Endothelial cell of umbilical vein (primary cell): ENCODE measurements around the gene PHC2. TPM values are rescaled to one million over a fixed set of nuclear protein-coding genes. Genes with fewer than 3 reads are reported as not detected.

Experiments
- BruUV-seq: library from RNA; stranded (reverse); fragments of 400-500 nt; replicated peaks from 2 replicates; lab custom pipeline; 2021; lab: Mats Ljungman, UMichigan
- CTCF ChIA-PET: fragments of 300-600, 350-600 bp; sonication (Branson Sonifier 250); formaldehyde crosslinking; loops from one replicate; lab custom pipeline; 2021; ENCODE audit warnings: antibody characterized with exemption, inconsistent platforms; lab: Charles Lee
- POLR2A ChIA-PET: fragments of 300-600, 350-600 bp; sonication (Branson Sonifier 250); formaldehyde crosslinking; loops from one replicate; lab custom pipeline; 2021; ENCODE audit warnings: antibody characterized with exemption, inconsistent platforms; lab: Charles Lee
- DNase-seq: peaks from one replicate; pipeline ENCODE4 v3.0.0-alpha.2; 2011; ENCODE audit warnings: low read depth, low spot score
- FAIRE-seq: peaks from 2 replicates; lab custom pipeline; 2011; peaks lifted over from hg19 to GRCh38; lab: Jason Lieb, UNC
- H2AFZ ChIP-seq: 2 replicates; pipeline ENCODE4 v1.6.0; 2012; ENCODE audit warnings: low read depth, low read length, control low read depth, inconsistent platforms
- H3K27ac ChIP-seq: 2 replicates; pipeline ENCODE4 v1.5.1; 2011; ENCODE audit warnings: low read depth, mild to moderate bottlenecking, control low read depth, low read length, moderate library complexity; ENCODE audit not compliant: insufficient read depth
- H3K27me3 ChIP-seq, 2 experiments: 2 replicates each; pipeline versions ENCODE4 v1.6.0 to v1.6.1; 2011; ENCODE audit warnings: low read length in 2 of 2, mixed read lengths in 1 of 2; ENCODE audit not compliant: control insufficient read depth in 2 of 2, insufficient read depth in 2 of 2
- H3K36me3 ChIP-seq, 2 experiments: 2 replicates in 1 of 2; 3 replicates in 1 of 2; pipeline ENCODE4 v1.5.1; 2011; ENCODE audit warnings: low read length in 2 of 2, mild to moderate bottlenecking in 1 of 2, moderate library complexity in 1 of 2; ENCODE audit not compliant: control insufficient read depth in 2 of 2, insufficient read depth in 2 of 2; ENCODE audit errors: extremely low read depth in 1 of 2
- H3K4me1 ChIP-seq: 3 replicates; pipeline ENCODE4 v1.5.1; 2011; ENCODE audit warnings: mild to moderate bottlenecking, low read length; ENCODE audit not compliant: control insufficient read depth, insufficient read depth; ENCODE audit errors: extremely low read depth
- H3K4me2 ChIP-seq: 2 replicates; pipeline ENCODE4 v1.6.1; 2011; ENCODE audit warnings: low read length, control low read depth, mixed read lengths; ENCODE audit not compliant: insufficient read depth
- H3K4me3 ChIP-seq, 3 experiments: fragments of 200-600 bp in 1 of 3; sonication (generic), shearing (Covaris generic) in 1 of 3; replicated peaks in 1 of 3; 2 replicates each; pipeline ENCODE4 v1.5.1; 2011 to 2016; ENCODE audit warnings: control low read depth in 3 of 3, low read length in 3 of 3, mild to moderate bottlenecking in 2 of 3, inconsistent platforms in 1 of 3, low read depth in 1 of 3, moderate library complexity in 1 of 3; ENCODE audit not compliant: insufficient read depth in 1 of 3
- H3K79me2 ChIP-seq: 2 replicates; pipeline ENCODE4 v1.6.0; 2012; ENCODE audit warnings: low read length, inconsistent platforms; ENCODE audit not compliant: control insufficient read depth, insufficient read depth
- H3K9ac ChIP-seq: replicated peaks from 2 replicates; pipeline ENCODE3; 2011; ENCODE audit warnings: low read length, control low read depth; ENCODE audit not compliant: insufficient read depth; ENCODE audit errors: extremely low read depth
- H3K9me1 ChIP-seq: replicated peaks from 3 replicates; pipeline ENCODE4 v1.6.0; 2011; ENCODE audit warnings: mild to moderate bottlenecking, low read length; ENCODE audit not compliant: control insufficient read depth, insufficient read depth; ENCODE audit errors: extremely low read depth
- H3K9me3 ChIP-seq: replicated peaks from 2 replicates; pipeline ENCODE4 v1.5.1; 2012; ENCODE audit warnings: low read length, inconsistent platforms; ENCODE audit not compliant: control insufficient read depth, insufficient read depth
- H4K20me1 ChIP-seq: replicated peaks from 2 replicates; pipeline ENCODE3; 2011; ENCODE audit warnings: mild to moderate bottlenecking, low read length; ENCODE audit not compliant: control insufficient read depth, insufficient read depth; ENCODE audit errors: extremely low read depth
- EZH2 ChIP-seq: IDR thresholded peaks from 2 replicates; pipeline ENCODE4 v1.6.1; 2012; ENCODE audit warnings: borderline replicate concordance, low read depth, mild to moderate bottlenecking, moderate library complexity, low read length, inconsistent platforms; ENCODE audit not compliant: severe bottlenecking
- FOS ChIP-seq: IDR thresholded peaks from 2 replicates; pipeline ENCODE4 v1.6.1; 2011; ENCODE audit warnings: mild to moderate bottlenecking, low read length, moderate library complexity, borderline replicate concordance; ENCODE audit not compliant: insufficient read depth
- GATA2 ChIP-seq: IDR thresholded peaks from 2 replicates; pipeline ENCODE4 v1.7.0; 2011; ENCODE audit warnings: low read depth, mild to moderate bottlenecking, moderate library complexity, mixed read lengths, low read length; ENCODE audit not compliant: insufficient read length, insufficient read depth
- JUN ChIP-seq: IDR thresholded peaks from 2 replicates; pipeline ENCODE4 v1.6.1; 2011; ENCODE audit warnings: borderline replicate concordance, low read depth; ENCODE audit not compliant: insufficient read length, insufficient read depth
- MAX ChIP-seq: IDR thresholded peaks from 2 replicates; pipeline ENCODE4 v1.6.1; 2011; ENCODE audit not compliant: insufficient read depth, insufficient read length
- MYC ChIP-seq: IDR thresholded peaks from one replicate; pipeline ENCODE4 v1.6.1; 2011; ENCODE audit warnings: mild to moderate bottlenecking, low read depth, low read length
- POLR2A ChIP-seq: IDR thresholded peaks from 2 replicates; pipeline ENCODE4 v1.6.1; 2012; ENCODE audit warnings: low read depth, mild to moderate bottlenecking, control low read depth, low read length
- POLR2AphosphoS5 ChIP-seq: IDR thresholded peaks from 2 replicates; pipeline ENCODE4 v1.6.1; 2012; ENCODE audit warnings: low read depth, mild to moderate bottlenecking, control low read depth, low read length, moderate library complexity; ENCODE audit not compliant: insufficient read depth
- dilution Hi-C: fragments of 300-500 bp; cut with MboI; formaldehyde crosslinking; loops from one replicate; pipeline ENCODE4 v1.15.0; 2019; ENCODE audit warnings: low sequenced_read_pairs; ENCODE audit not compliant: extremely low pct_ligation_motif_present
- intact Hi-C: fragments of 100-400 bp; cut with micrococcal nuclease; formaldehyde crosslinking; loops from one replicate; pipeline ENCODE4 v1.10.0; 2022
- polyA plus RNA-seq, 4 experiments: library from polyadenylated mRNA; depleted of rRNA in 3 of 4; stranded (reverse) in 3 of 4; unstranded in 1 of 4; fragments of >200 nt; gene quantifications; 2 replicates each; pipeline versions ENCODE4 v1.2.1 to v1.2.3, GENCODE V29; 2011 to 2012; ENCODE audit warnings: missing spikeins in 1 of 4
- total RNA-seq: library from RNA; stranded (reverse); gene quantifications from 2 replicates; pipeline ENCODE4 v1.2.3, GENCODE V29; 2021
- TF ChIP-seq, protein P1 (sequence below), 2 donors: IDR thresholded peaks; 1 replicate in 1 of 2; 2 replicates in 1 of 2; pipeline ENCODE4 v1.5.1; 2011; ENCODE audit warnings: low read length in 2 of 2, mild to moderate bottlenecking in 2 of 2, moderate library complexity in 2 of 2, control low read depth in 1 of 2, inconsistent platforms in 1 of 2, low read depth in 1 of 2; ENCODE audit not compliant: insufficient read depth in 1 of 2; ENCODE audit errors: extremely low read depth in 1 of 2

Gene PHC2
- total and polyA plus RNA-seq, 2 donors (not counting 3 experiments of a cell fraction or from before 2014, with no cell fraction given) = 65.6 to 79.0 TPM

DNA sequence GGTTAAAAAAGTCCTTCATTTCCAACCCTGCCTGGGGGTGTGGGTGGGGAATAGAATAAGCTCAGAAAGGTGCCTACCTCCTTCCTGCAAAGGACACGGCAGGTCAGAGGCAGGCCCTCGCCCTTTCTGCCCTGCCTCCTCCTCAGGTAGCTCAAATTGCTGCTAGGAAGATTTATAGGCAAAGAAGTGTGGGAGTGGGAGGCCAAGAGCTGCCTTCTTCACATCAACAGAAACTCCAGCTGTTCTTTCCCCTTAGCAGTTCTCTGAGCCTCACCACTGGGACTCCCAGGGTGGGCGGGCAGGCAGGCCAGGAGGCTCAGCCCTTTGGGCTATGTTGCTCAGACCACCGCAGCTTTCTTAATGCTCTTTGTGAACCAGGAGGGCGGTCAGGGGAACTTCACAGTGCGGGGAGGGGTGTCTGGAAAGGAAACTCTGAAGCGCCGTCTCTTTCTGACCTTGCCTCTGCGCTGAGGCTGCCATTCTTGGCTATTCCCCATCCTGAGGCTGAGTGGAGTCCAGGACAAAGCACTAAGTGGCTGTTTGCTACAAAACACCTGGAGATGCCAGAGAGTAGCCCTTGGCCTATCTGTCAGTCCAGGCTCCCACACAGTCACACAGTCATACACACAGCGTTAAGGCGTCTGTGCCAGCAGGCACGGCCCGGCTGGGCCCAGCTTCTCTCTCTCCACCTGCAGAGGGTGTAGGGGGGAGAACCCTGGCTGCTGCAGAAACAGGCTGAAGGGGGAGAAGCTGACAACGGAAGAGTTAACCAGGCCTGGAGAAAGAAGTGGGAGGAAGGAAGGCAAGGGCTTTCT is 107.0 kb downstream of the PHC2 start:
- Histone ChIP-seq H2AFZ (no peak overlapping the region), H3K9me3 (no peaks in the 10 kb centered on the region), H3K4me3 (no peak overlapping the region), H3K9me1 (no peaks in the 10 kb centered on the region), H3K27me3 (no peaks in the 10 kb centered on the region), H4K20me1 (no peaks in the 10 kb centered on the region), H3K36me3 (peaks cover 30 to 54% of the 10 kb centered on the region in 2 experiments), H3K4me1 (no peaks in the 10 kb centered on the region), H3K27ac (no peak overlapping the region), H3K4me2 (no peak overlapping the region), H3K79me2 (peaks cover 2% of the 10 kb centered on the region), H3K9ac (no peak overlapping the region)
- no peak for FAIRE-seq
- POLR2A ChIA-PET = no interaction called here
- CTCF ChIA-PET = interaction anchor here (0.9 to 1.7 kb wide), 4 partner anchors 8 to 147 kb away, joined by 3 to 5 read pairs (median 3); no protein-coding TSS in a partner anchor
- no peak for TF ChIP-seq POLR2AphosphoS5
- TF ChIP-seq FOS = no peak
- no peak for TF ChIP-seq GATA2
- TF ChIP-seq JUN = no peak
- no peak for DNase-seq
- dilution Hi-C loops = no loop called here
- TSS peak; percentile 59 for BruUV-seq
- intact Hi-C loops = no loop called here

- Histone ChIP-seq H2AFZ (no peak overlapping the region), H3K4me3 (no peak overlapping the region), H3K4me1 (no peaks in the 10 kb centered on the region), H3K27ac (no peak overlapping the region), H3K36me3 (peaks cover 24 to 49% of the 10 kb centered on the region in 2 experiments), H3K79me2 (no peaks in the 10 kb centered on the region), H3K4me2 (no peak overlapping the region), H3K9me3 (no peaks in the 10 kb centered on the region), H3K9ac (no peak overlapping the region), H3K27me3 (no peaks in the 10 kb centered on the region), H4K20me1 (no peaks in the 10 kb centered on the region), H3K9me1 (no peaks in the 10 kb centered on the region)
- intact Hi-C loops = no loop called here
- dilution Hi-C loops = no loop called here
- FAIRE-seq = no peak
- BruUV-seq = no TSS peak
- CTCF ChIA-PET = interaction anchor here (0.9 to 1.7 kb wide), 3 partner anchors 10 to 148 kb away, joined by 3 to 5 read pairs (median 3); no protein-coding TSS in a partner anchor
- DNase-seq = no peak
- POLR2A ChIA-PET = no interaction called here
- TF ChIP-seq MYC = no peak
- TF ChIP-seq POLR2AphosphoS5 = no peak
- no peak for TF ChIP-seq EZH2
- TF ChIP-seq GATA2 = no peak
- no peak for TF ChIP-seq MAX
- TF ChIP-seq JUN = no peak
- no peak for TF ChIP-seq FOS
- TF ChIP-seq, protein P1, sequence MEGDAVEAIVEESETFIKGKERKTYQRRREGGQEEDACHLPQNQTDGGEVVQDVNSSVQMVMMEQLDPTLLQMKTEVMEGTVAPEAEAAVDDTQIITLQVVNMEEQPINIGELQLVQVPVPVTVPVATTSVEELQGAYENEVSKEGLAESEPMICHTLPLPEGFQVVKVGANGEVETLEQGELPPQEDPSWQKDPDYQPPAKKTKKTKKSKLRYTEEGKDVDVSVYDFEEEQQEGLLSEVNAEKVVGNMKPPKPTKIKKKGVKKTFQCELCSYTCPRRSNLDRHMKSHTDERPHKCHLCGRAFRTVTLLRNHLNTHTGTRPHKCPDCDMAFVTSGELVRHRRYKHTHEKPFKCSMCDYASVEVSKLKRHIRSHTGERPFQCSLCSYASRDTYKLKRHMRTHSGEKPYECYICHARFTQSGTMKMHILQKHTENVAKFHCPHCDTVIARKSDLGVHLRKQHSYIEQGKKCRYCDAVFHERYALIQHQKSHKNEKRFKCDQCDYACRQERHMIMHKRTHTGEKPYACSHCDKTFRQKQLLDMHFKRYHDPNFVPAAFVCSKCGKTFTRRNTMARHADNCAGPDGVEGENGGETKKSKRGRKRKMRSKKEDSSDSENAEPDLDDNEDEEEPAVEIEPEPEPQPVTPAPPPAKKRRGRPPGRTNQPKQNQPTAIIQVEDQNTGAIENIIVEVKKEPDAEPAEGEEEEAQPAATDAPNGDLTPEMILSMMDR (IDR thresholded peaks at IDR 0.05; ENCODE audit: extremely low read depth in 1 of 2, insufficient read depth in 1 of 2, low read depth in 1 of 2, low read length in 2 of 2) = no peak
- TF ChIP-seq POLR2A = no peak
These were observed 107.9 kb downstream of the PHC2 start for GRCh38 chr1:33322870-33323585.
